Keratinocyte (primary cell): Measurements from ENCODE around the gene SLC6A2. TPM values are rescaled to one million over a fixed set of nuclear protein-coding genes. Genes with fewer than 3 reads are reported as not detected.

Experiments used
- DNase-seq: peaks from one replicate; pipeline ENCODE4 v3.0.0-alpha.2; 2011; ENCODE audit warnings: low read depth, missing footprints, low spot score
- FAIRE-seq: peaks from 2 replicates; lab custom pipeline; 2011; peaks lifted over from hg19 to GRCh38; lab: Jason Lieb, UNC
- H2AFZ ChIP-seq: 2 replicates; pipeline ENCODE4 v1.6.0; 2012; ENCODE audit warnings: low read length, control low read depth, inconsistent platforms; ENCODE audit not compliant: control insufficient read depth
- H3K27ac ChIP-seq: 2 replicates; pipeline ENCODE4 v1.5.1; 2011; ENCODE audit warnings: low read length; ENCODE audit not compliant: control insufficient read depth, insufficient read depth
- H3K27me3 ChIP-seq: 3 replicates; pipeline ENCODE4 v1.6.0; 2011; ENCODE audit warnings: low read length; ENCODE audit not compliant: control insufficient read depth, insufficient read depth; ENCODE audit errors: extremely low read depth
- H3K36me3 ChIP-seq, 2 experiments: 2 replicates in 1 of 2; 3 replicates in 1 of 2; pipeline ENCODE4 v1.5.1; 2011; ENCODE audit warnings: low read length in 2 of 2, mild to moderate bottlenecking in 1 of 2; ENCODE audit not compliant: control insufficient read depth in 2 of 2, insufficient read depth in 2 of 2; ENCODE audit errors: extremely low read depth in 1 of 2
- H3K4me1 ChIP-seq: 3 replicates; pipeline ENCODE4 v1.5.1; 2011; ENCODE audit warnings: low read length; ENCODE audit not compliant: control insufficient read depth, insufficient read depth; ENCODE audit errors: extremely low read depth
- H3K4me2 ChIP-seq: 3 replicates; pipeline ENCODE4 v1.6.0; 2011; ENCODE audit warnings: low read depth, low read length; ENCODE audit not compliant: control insufficient read depth, insufficient read depth; ENCODE audit errors: extremely low read depth
- H3K4me3 ChIP-seq, 3 experiments: fragments of 200-600 bp in 1 of 3; sonication (generic) in 1 of 3; 2 replicates in 2 of 3; 3 replicates in 1 of 3; pipeline ENCODE4 v1.5.1; 2011 to 2016; ENCODE audit warnings: low read length in 3 of 3, mild to moderate bottlenecking in 3 of 3, control low read depth in 2 of 3, inconsistent platforms in 1 of 3, low read depth in 1 of 3, mixed read lengths in 1 of 3, mixed run types in 1 of 3, moderate library complexity in 1 of 3; ENCODE audit not compliant: control insufficient read depth in 2 of 3, insufficient read depth in 2 of 3; ENCODE audit errors: extremely low read depth in 1 of 3
- H3K79me2 ChIP-seq: 2 replicates; pipeline ENCODE4 v1.6.0; 2012; ENCODE audit warnings: low read length; ENCODE audit not compliant: control insufficient read depth, insufficient read depth
- H3K9ac ChIP-seq: 3 replicates; pipeline ENCODE4 v1.6.0; 2011; ENCODE audit warnings: low read length; ENCODE audit not compliant: control insufficient read depth, insufficient read depth; ENCODE audit errors: extremely low read depth
- H3K9me1 ChIP-seq: 3 replicates; pipeline ENCODE4 v1.6.0; 2011; ENCODE audit warnings: low read length; ENCODE audit not compliant: control insufficient read depth, insufficient read depth; ENCODE audit errors: extremely low read depth
- H3K9me3 ChIP-seq: 2 replicates; pipeline ENCODE4 v1.5.1; 2012; ENCODE audit warnings: low read depth, low read length; ENCODE audit not compliant: control insufficient read depth
- H4K20me1 ChIP-seq: 3 replicates; pipeline ENCODE4 v1.6.0; 2011; ENCODE audit warnings: low read length; ENCODE audit not compliant: control insufficient read depth, insufficient read depth; ENCODE audit errors: extremely low read depth
- CTCF ChIP-seq, 3 experiments: IDR thresholded peaks in 1 of 3; conservative IDR thresholded peaks in 1 of 3; optimal IDR thresholded peaks in 1 of 3; 2 replicates in 2 of 3; 3 replicates in 1 of 3; pipeline versions ENCODE3 to v1.5.1; 2011; ENCODE audit warnings: low read length in 3 of 3, mild to moderate bottlenecking in 3 of 3, moderate library complexity in 2 of 3, control low read depth in 1 of 3, inconsistent platforms in 1 of 3; ENCODE audit not compliant: insufficient read depth in 2 of 3; ENCODE audit errors: extremely low read depth in 1 of 3
- EZH2 ChIP-seq: IDR thresholded peaks from one replicate; pipeline ENCODE4 v1.6.1; 2012; ENCODE audit warnings: inconsistent platforms, mild to moderate bottlenecking, low read length, moderate library complexity
- dilution Hi-C: fragments of 300-500 bp; cut with MboI; formaldehyde crosslinking; loops from one replicate; pipeline ENCODE4 v1.7.0; 2020; ENCODE audit warnings: low sequenced_read_pairs; ENCODE audit not compliant: extremely low pct_ligation_motif_present
- polyA plus RNA-seq, 5 experiments: library from polyadenylated mRNA; depleted of rRNA in 3 of 5; stranded (reverse) in 3 of 5; stranded (forward) in 1 of 5; unstranded in 1 of 5; fragments of >200 nt; gene quantifications; 1 replicate in 1 of 5; 2 replicates in 3 of 5; 3 replicates in 1 of 5; pipeline versions ENCODE4 v1.2.1 to v1.2.3, GENCODE V29; 2011 to 2012; ENCODE audit warnings: missing spikeins in 2 of 5, low read depth in 1 of 5, low replicate concordance in 1 of 5

The SLC6A2 gene
- polyA plus RNA-seq, 1 donor (not counting 4 experiments of a cell fraction or from before 2014, with no cell fraction given) = 0.20 TPM

GRCh38 chr16:55630774-55631173 lies 25.0 kb upstream of the SLC6A2 start:
- no peaks in the 10 kb centered on the region for H3K79me2 ChIP-seq
- H3K9me3 ChIP-seq = no peaks in the 10 kb centered on the region
- H3K4me3 ChIP-seq = no peak overlapping the region
- FAIRE-seq (no peak), DNase-seq (no peak)
- H3K27me3 ChIP-seq = peaks cover 4% of the 10 kb centered on the region
- no peak overlapping the region for H3K9ac ChIP-seq
- no peaks in the 10 kb centered on the region for H3K4me1 ChIP-seq
- H4K20me1 ChIP-seq = no peaks in the 10 kb centered on the region
- H3K27ac ChIP-seq = no peak overlapping the region
- no peak overlapping the region for H2AFZ ChIP-seq
- H3K9me1 ChIP-seq = no peaks in the 10 kb centered on the region
- dilution Hi-C loops = no loop called here
- no peak for TF ChIP-seq EZH2
- no peak for TF ChIP-seq CTCF (optimal IDR thresholded peaks at IDR 0.05 in 1 of 3, IDR thresholded peaks at IDR 0.05 in 1 of 3, conservative IDR thresholded peaks at IDR 0.05 in 1 of 3; ENCODE audit: extremely low read depth in 1 of 3, insufficient read depth in 2 of 3, low read length in 3 of 3)
- H3K4me2 ChIP-seq = no peak overlapping the region
- H3K36me3 ChIP-seq = no peaks in the 10 kb centered on the region

- Histone ChIP-seq H3K27me3 (peaks cover 7% of the 10 kb centered on the region), H3K9me1 (no peaks in the 10 kb centered on the region), H2AFZ (no peak overlapping the region), H3K4me2 (no peak overlapping the region), H3K4me1 (no peaks in the 10 kb centered on the region), H3K9me3 (no peaks in the 10 kb centered on the region), H3K79me2 (no peaks in the 10 kb centered on the region), H3K9ac (no peak overlapping the region), H3K27ac (no peak overlapping the region), H4K20me1 (no peaks in the 10 kb centered on the region), H3K4me3 (no peak overlapping the region), H3K36me3 (no peaks in the 10 kb centered on the region)
- TF ChIP-seq CTCF (optimal IDR thresholded peaks at IDR 0.05 in 1 of 3, IDR thresholded peaks at IDR 0.05 in 1 of 3, conservative IDR thresholded peaks at IDR 0.05 in 1 of 3; ENCODE audit: extremely low read depth in 1 of 3, insufficient read depth in 2 of 3, low read length in 3 of 3) (no peak), EZH2 (no peak)
- no peak for FAIRE-seq
- dilution Hi-C loops = no loop called here
- DNase-seq = no peak
These were observed 23.5 kb upstream of the SLC6A2 start for GRCh38 chr16:55632259-55632658.
